ENCODE results near the gene NELL1. TPM values are rescaled to one million over a fixed set of nuclear protein-coding genes. Genes with fewer than 3 reads are reported as not detected.

The NELL1 gene
- total and polyA plus RNA-seq, 4 donors: 0.05 to 0.31 (median 0.12) TPM; not detected in 1

DNA sequence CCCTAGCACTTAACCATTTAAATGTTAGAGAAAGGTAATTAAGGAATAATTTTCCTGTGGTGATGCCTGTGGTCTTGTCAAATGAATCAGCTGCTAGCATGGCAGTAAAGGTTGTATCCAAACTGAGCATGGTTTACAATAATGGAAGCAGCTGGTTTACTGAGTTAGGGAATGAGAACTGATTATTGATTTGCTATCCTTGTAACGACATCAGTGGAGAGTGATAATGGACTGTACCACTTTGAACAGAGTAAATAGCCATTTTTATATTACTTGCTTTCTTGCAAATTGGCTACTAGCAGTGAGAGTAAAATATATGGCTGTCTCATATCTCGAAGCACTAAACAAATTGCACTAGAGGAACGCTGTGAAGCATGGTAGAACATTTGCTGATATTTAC lies 934.5 kb downstream of the NELL1 start:
- WGBS, 2 donors: 80 to 85% methylated on average over 3 of the region's 3 CpGs
- DNase-seq (no peak), ATAC-seq (ENCODE audit: insufficient read depth, low FRiP score) (no peak)
- TF ChIP-seq, protein P1, sequence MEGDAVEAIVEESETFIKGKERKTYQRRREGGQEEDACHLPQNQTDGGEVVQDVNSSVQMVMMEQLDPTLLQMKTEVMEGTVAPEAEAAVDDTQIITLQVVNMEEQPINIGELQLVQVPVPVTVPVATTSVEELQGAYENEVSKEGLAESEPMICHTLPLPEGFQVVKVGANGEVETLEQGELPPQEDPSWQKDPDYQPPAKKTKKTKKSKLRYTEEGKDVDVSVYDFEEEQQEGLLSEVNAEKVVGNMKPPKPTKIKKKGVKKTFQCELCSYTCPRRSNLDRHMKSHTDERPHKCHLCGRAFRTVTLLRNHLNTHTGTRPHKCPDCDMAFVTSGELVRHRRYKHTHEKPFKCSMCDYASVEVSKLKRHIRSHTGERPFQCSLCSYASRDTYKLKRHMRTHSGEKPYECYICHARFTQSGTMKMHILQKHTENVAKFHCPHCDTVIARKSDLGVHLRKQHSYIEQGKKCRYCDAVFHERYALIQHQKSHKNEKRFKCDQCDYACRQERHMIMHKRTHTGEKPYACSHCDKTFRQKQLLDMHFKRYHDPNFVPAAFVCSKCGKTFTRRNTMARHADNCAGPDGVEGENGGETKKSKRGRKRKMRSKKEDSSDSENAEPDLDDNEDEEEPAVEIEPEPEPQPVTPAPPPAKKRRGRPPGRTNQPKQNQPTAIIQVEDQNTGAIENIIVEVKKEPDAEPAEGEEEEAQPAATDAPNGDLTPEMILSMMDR (IDR thresholded peaks at IDR 0.05; ENCODE audit: control extremely low read depth, extremely low read depth): no peak
- Histone ChIP-seq H3K9me3 (ENCODE audit: control insufficient read depth in 4 of 4, insufficient read depth in 3 of 4, low read length in 3 of 4) (no peaks in the 10 kb centered on the region), H3K27ac (ENCODE audit: low read depth in 1 of 2, low read length in 1 of 2) (no peak overlapping the region), H3K9ac (ENCODE audit: insufficient read depth in 1 of 2, low read length in 2 of 2) (no peak overlapping the region), H3K36me3 (ENCODE audit: control insufficient read depth in 4 of 4, insufficient read depth in 4 of 4, low read length in 4 of 4) (no peaks in the 10 kb centered on the region), H3K27me3 (ENCODE audit: control insufficient read depth in 3 of 3, insufficient read depth in 3 of 3, low read length in 2 of 3) (no peaks in the 10 kb centered on the region), H3K4me1 (ENCODE audit: control insufficient read depth in 5 of 5, insufficient read depth in 5 of 5, low read length in 5 of 5) (peaks cover 0 to 4% (median 0%) of the 10 kb centered on the region in 5 donors), H3K4me3 (no peak overlapping the region)

DNA sequence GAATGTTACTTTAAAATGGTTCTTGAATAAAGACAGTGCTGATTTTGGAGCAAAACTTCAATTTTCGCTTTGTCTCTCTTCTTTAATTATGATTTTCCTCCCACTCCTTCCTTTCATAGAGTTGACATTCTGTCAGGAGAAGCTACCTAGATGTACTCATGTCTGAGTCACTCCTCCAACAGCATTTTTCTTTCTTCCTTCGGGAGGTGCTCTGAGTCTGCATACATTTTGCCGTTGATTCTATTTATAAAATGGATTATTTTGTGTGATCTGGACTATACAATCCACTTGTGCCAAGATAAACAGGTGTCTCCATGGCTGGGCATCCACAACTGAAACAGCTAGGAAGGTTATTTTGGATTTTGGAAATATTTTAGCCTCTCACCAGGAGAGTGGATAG lies 935.2 kb downstream of the NELL1 start:
- no peak for DNase-seq
- Histone ChIP-seq H3K36me3 (ENCODE audit: control insufficient read depth in 4 of 4, insufficient read depth in 4 of 4, low read length in 4 of 4) (no peaks in the 10 kb centered on the region), H3K27me3 (ENCODE audit: control insufficient read depth in 3 of 3, insufficient read depth in 3 of 3, low read length in 2 of 3) (no peaks in the 10 kb centered on the region), H3K4me3 (no peak overlapping the region), H3K9ac (ENCODE audit: insufficient read depth in 1 of 2, low read length in 2 of 2) (no peak overlapping the region), H3K9me3 (ENCODE audit: control insufficient read depth in 4 of 4, insufficient read depth in 3 of 4, low read length in 3 of 4) (no peaks in the 10 kb centered on the region), H3K27ac (ENCODE audit: low read depth in 1 of 2, low read length in 1 of 2) (no peak overlapping the region), H3K4me1 (ENCODE audit: control insufficient read depth in 5 of 5, insufficient read depth in 5 of 5, low read length in 5 of 5) (peaks cover 0 to 4% (median 0%) of the 10 kb centered on the region in 5 donors)
- WGBS, 2 donors: 80 to 87% methylated on average over 3 of the region's 3 CpGs
- no peak for ATAC-seq (ENCODE audit: insufficient read depth, low FRiP score)
- TF ChIP-seq, protein P1 (IDR thresholded peaks at IDR 0.05; ENCODE audit: control extremely low read depth, extremely low read depth): no peak

DNA sequence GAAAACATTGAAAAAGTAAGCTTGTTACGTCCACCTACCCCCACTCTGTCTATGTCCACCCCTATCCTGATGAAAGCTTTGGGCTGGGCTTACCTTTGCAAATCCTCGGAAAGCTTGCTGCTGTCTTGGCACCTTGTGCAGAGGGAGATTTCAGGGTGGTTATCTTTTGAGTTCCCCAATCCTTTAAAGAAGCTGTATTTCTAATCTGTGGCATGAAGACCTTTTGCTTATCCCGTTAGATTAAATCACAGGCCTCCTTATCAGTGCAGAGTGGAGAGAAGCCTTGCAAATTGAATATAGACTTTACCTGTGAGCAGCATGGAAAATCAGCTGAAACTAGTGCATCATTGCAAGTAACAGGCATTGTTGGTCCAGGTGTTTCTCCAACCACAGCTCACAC lies 942.9 kb downstream of the NELL1 start:
- no peak overlapping the region for H3K27ac ChIP-seq (ENCODE audit: low read depth in 1 of 2, low read length in 1 of 2)
- no peak overlapping the region for H3K4me3 ChIP-seq
- 43 to 49% methylated on average over 3 of the region's 3 CpGs for WGBS, 2 donors
- no peak overlapping the region for H3K9ac ChIP-seq (ENCODE audit: insufficient read depth in 1 of 2, low read length in 2 of 2)
- H3K36me3 ChIP-seq (ENCODE audit: control insufficient read depth in 4 of 4, insufficient read depth in 4 of 4, low read length in 4 of 4): no peaks in the 10 kb centered on the region
- DNase-seq (no peak), ATAC-seq (ENCODE audit: insufficient read depth, low FRiP score) (no peak)
- H3K4me1 ChIP-seq (ENCODE audit: control insufficient read depth in 5 of 5, insufficient read depth in 5 of 5, low read length in 5 of 5): no peaks in the 10 kb centered on the region
- H3K9me3 ChIP-seq (ENCODE audit: control insufficient read depth in 4 of 4, insufficient read depth in 3 of 4, low read length in 3 of 4): no peaks in the 10 kb centered on the region
- TF ChIP-seq, protein P1 (IDR thresholded peaks at IDR 0.05; ENCODE audit: control extremely low read depth, extremely low read depth): no peak
- no peaks in the 10 kb centered on the region for H3K27me3 ChIP-seq (ENCODE audit: control insufficient read depth in 3 of 3, insufficient read depth in 3 of 3, low read length in 2 of 3)

DNA sequence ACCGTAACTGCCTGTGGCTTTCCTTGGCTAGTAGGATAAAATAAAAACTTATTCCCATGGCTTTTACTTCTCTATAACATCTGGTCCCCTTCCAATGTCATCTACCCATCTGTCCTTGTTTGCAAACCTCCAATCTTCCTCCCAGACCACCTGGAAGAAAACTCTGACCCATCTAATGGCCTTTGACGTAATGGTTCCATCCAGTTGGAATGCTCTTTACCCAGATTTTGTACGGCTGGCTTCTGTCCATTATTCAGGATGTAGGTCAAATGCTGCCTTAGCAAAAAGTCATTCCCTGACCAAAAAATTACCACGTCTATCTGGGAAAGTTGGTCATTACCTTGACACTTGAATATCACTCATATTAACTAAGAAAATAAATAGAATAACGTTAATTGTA lies 945.6 kb downstream of the NELL1 start:
- H3K9me3 ChIP-seq (ENCODE audit: control insufficient read depth in 4 of 4, insufficient read depth in 3 of 4, low read length in 3 of 4): no peaks in the 10 kb centered on the region
- DNase-seq (no peak), ATAC-seq (ENCODE audit: insufficient read depth, low FRiP score) (no peak)
- H3K4me3 ChIP-seq: no peak overlapping the region
- WGBS, 2 donors: 79 to 83% methylated on average over 5 of the region's 5 CpGs
- H3K9ac ChIP-seq (ENCODE audit: insufficient read depth in 1 of 2, low read length in 2 of 2): no peak overlapping the region
- H3K4me1 ChIP-seq (ENCODE audit: control insufficient read depth in 5 of 5, insufficient read depth in 5 of 5, low read length in 5 of 5): no peaks in the 10 kb centered on the region
- TF ChIP-seq, protein P1 (IDR thresholded peaks at IDR 0.05; ENCODE audit: control extremely low read depth, extremely low read depth): no peak
- no peaks in the 10 kb centered on the region for H3K36me3 ChIP-seq (ENCODE audit: control insufficient read depth in 4 of 4, insufficient read depth in 4 of 4, low read length in 4 of 4)
- no peaks in the 10 kb centered on the region for H3K27me3 ChIP-seq (ENCODE audit: control insufficient read depth in 3 of 3, insufficient read depth in 3 of 3, low read length in 2 of 3)
- no peak overlapping the region for H3K27ac ChIP-seq (ENCODE audit: low read depth in 1 of 2, low read length in 1 of 2)
